LoVo (cell line): ENCODE measurements around the gene TEN1.

ENCODE experiments used
- DNase-seq: peaks from one replicate; pipeline ENCODE4 v3.0.0-alpha.2; 2016; ENCODE audit warnings: low spot score

TEN1 gene

DNA sequence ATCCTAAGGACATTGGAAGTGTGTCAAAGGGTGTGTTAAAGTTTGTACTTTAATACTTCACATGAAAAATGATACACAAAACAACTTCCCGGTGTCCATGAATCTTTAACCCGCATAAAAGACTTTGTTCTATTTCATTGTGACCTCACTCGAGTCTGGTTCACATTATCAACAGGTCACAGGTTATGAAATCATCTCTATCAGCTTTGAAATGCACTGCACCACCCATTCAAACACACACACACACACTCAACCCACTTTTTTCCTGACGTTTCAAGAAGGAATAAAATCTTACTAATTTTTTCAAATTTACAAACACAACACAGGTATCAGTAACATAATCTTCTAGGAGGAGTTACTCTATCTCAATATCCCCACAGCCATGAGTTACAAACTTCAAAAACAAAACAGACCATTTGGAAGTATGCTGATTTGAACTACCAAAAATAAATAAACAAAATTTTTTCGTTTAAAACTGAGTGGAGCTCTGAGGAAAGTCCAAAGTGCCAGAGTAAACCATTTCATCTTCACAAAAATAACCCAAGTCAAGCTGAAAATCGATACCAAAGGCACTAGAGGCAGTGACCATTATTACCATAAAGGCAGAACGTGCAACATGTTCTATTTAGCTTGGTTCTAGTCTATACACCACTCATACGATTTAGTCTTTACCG is 2.7 kb upstream of the TEN1 start:
- DNase-seq, result no peak

DNA sequence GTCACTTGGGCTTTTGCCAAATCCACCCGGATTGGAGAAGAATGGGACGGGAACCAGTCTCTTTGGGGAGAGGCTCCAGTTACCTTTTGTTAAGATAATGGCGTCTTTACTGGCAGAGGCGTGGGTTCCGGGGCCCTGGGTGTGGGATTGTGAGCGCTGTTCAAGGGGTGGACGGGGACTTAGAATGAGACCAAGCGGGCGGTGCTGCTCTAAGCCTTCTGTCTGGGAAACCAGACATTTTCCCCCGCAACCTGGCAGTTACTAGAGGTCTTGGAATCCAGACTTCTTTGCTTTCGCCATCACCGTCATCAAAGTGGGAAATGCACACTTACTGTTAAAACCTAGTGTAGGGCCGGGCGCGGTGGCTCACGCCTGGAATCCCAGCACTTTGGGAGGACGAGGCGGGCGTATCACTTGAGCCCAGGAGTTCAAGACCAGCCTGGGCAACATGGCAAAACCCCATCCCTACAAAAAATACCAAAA is 706 bp downstream of the TEN1 start:
- DNase-seq, result no peak

DNA sequence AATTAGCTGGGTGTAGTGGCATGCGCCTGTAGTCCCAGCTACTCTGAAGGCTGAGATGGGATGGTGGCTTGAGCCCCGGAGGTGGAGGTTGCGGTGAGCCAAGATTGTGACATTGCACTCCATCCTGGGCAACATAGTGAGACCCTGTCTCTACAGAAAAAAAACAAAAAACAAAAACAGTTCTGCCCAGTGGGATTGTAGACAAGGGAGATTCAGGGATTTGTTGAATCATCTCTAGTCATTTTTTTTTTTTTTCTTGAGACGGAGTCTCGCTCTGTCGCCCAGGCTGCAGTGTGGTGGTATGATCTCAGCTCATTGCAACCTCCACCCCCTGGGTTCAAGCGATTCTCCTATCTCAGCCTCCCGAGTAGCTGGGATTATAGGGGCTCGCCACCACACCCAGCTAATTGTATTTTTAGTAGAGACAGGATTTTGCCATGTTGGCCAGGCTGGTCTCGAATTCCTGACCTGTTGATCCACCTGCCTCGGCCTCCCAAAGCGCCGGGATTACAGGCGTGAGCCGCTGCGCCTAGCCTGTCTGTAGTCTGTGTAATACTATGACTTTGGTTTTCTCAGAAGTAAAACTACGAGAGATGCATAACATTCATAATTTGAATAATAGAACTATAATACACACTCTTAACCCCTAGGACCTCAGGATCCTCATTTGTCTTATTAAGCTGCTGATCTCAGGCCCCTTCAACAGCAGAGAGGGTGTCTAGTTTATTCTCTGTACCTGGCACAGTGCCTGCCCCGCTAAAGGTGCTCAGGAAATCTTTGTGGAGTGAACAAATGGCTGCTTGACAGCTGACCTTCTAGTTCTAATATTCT is 1.4 kb downstream of the TEN1 start:
- DNase-seq, result no peak

DNA sequence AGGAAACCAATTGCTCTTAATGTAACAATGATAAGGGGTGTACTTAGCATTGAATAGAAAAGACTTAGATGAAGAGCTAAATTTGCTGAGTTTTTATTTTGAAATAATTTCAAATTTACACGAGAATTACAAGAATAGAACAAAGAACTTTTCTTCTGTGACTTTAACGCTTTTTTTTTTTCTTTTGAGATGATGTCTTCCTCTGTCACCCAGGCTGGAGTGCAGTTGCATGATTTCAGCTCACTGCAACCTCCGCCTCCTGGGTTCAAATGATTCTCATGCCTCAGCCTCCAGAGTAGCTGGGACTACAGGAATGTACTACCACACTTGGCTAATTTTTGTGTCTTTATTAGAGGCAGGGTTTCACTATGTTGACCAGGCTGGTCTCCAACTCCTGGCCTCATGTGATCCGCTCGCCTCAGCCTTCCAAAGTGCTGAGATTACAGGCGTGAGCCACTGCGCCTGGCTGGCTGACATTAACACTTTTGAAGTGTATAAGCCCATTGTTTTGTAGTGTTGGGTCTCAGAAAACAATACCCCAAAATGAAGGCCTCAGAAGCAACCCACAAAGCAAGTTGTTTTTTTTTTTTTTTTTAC is 2.1 kb downstream of the TEN1 start:
- no peak for DNase-seq

DNA sequence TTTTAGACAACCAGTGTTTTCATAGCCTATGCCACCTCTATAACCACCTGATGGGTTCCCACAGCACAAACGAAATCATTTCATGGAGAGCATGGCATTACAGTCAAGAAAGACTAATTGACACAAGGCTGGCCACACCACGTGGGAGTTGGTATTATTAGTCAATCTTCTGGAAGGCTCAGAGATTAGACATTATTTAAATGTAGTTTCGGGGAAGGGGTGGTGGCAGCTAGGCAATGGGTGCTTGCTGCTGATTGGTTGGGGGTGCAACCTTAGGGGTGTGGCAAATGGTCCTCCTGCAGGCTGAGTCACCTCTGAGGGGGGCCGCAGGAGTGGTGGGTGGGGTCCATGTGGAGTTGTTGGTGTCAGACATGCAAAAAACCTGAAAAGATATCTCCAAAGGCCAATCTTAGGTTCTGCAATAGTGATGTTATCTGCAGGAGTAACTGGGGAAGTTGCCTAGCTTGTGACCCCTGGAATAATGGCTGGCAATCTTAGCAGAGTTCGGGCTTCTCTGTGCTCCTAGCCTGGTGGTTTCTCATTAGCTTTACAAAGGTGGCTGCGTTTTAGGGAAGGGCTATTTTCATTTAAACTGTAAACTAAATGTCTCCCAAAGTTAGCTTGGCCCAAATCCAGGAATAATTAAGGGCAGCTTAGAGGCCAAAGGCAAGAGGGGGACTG is 4.6 kb downstream of the TEN1 start:
- no peak for DNase-seq

DNA sequence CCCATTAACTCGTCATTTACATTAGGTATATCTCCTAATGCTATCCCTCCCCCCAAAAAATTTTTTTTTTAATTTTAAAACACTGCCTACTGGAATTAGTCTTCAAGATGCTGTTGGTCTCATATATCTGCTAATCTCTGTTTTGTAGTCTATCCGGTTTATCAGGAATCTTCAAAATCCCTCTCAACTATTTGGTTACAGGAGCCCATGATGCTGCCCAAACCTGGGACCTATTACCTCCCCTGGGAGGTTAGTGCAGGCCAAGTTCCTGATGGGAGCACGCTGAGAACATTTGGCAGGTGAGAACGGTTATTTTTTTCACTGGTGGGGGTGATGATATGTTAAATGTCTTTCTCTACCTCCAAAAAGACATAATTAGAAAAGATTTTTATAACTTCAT is 6.9 kb downstream of the TEN1 start:
- DNase-seq, result no peak

DNA sequence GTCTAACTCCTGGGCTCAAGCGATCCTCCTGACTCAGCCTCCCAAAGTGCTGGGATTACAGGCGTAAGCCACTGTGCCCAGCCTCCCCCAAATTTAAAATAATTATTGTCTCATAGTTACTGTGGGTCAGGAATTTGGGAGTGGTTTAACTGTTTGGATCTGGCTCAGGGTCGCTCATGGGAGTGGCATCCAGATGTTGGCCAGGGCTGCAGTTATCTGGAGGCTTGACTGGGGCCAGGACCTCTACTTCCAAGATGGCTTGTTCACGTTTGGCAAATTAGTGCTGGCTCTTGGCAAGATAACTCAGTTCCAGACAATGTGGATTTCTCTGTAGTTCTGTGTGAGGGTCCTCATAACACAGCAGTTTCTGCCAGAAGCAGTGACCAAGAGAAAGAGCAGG is 8.0 kb downstream of the TEN1 start:
- DNase-seq, result no peak

DNA sequence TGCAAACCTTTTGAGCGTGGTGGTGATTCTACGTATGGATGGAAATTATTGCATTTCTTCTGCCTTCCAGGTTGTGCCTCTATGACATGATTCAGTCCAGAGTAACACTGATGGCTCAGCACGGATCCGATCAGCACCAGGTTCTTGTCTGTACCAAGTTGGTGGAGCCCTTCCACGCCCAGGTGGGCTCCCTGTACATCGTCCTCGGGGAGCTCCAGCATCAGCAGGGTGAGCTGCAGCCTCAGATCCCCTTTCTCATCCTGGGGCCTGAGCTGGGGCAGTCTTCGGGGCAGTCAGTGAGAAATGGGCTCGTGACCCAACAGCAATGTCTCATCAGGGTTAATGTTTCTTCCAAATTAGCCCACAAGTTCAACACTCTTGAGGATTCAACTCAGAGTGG is 12.4 kb downstream of the TEN1 start:
- no peak for DNase-seq

DNA sequence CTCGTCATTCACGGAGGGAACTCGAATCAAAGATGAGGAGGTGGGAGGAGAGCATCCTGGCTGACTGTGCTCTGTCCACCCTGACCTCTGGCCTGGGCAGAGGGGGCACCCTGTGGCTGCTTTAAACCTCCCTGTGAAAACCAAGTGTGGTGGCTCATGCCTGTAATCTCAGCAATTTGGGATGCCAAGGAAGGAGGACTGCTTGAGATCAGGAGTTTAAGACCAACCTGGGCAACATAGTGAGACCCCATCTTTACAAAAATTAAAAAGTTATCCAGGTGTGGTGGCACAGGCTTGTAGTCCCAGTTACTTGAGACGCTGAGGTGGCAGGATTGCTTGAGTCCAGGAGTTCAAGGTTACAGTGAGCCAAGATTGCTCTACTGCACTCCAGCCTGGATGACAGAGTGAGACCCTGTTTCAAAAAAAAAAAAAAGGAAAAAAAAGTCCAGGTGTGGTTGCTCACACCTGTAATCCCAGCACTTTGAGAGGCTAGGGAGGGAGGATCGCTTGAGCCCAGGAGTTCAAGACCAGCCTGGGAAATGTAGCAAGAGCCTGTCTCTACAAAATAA is 15.8 kb downstream of the TEN1 start:
- DNase-seq, result no peak

DNA sequence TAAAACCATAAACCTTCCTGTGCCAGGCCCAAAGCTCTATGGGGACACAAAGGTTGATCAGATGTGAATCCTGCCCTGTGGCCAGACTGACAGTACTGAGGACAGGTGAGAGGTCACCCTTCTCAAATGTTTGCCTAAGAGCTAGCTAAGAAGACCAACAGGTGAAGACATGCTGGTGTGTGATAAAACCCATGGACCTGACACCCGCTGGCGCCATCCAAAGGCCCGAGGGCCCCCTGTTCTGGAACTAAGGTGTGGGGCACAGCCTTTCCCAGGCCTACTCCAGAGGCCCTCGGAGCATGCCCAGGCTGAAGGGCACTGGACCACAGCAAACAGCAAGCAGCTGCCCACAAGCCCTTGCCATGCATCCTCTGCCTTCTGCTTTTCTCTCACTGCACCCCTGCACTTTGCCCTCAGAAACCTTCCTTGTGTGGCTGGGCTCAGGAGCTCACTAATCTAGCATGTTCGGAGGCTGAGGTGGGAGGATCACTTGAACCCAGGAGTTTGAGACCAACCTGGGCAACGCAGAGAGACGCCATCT is 16.4 kb downstream of the TEN1 start:
- DNase-seq, result no peak

DNA sequence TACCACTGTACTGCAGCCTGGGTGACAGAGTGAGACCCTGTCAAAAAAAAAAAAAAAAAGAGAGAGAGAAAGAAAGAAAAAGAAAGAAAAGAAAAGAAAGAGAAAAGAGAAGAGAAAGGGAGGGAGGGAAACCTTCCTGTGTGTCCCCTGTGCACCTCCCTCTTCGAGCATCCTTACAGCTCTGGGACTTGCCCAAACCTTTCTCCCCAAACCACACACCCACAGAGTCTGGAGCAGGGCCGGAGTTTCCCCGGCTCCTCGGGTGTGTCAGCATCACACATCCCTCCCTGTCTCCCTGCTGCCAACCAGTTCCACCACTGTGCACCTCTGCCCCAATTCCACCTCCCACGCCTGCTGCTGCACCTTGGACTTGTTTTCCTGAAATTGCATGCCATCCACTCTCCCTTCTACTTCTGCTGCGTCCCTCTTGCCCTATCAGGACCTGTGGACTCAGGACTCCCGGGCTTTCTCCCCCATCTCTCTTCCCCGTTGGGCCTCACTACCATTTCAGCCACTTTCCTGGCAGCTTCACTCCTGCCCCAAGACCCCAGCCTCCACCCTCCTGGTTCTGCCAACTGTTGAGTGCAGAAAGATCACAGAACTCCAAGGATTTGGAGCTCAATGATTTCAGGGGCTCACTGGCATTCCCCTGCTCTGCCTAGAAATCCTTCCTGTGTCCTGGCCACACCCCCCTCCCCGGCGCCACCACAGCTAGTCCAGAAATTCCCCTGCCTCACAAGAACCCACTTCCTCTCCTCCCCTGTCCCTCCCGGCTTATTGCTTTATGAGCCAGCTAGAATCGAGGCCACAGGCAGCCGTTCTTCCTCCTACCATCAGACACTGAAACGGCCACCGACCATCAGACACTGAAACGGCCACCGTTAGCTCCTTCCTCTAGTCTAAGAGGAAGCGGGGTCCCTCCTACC is 17.9 kb downstream of the TEN1 start:
- peak; percentile 81 for DNase-seq

DNA sequence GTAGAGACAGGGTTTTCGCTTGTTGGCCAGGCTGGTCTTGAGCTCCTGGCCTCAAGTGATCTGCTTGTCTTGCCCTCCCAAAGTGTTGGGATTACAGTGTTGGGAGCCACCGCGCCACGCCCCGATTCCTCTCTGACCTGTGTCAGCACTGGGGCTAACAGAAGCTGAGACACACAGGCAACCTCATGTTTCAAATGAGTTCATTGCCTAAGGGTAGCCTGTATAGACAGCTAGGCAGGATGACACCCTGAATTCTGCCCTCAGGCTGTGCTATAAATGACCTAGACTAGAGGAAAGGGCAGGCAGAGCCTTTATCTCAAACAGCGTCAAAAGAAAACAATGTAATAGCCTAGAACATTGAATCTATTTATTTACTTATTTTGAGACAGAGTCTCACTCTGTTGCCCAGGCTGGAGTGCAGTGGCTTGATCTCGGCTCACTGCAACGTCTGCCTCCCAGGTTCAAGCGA is 19.3 kb downstream of the TEN1 start:
- DNase-seq, result peak; percentile 73

DNA sequence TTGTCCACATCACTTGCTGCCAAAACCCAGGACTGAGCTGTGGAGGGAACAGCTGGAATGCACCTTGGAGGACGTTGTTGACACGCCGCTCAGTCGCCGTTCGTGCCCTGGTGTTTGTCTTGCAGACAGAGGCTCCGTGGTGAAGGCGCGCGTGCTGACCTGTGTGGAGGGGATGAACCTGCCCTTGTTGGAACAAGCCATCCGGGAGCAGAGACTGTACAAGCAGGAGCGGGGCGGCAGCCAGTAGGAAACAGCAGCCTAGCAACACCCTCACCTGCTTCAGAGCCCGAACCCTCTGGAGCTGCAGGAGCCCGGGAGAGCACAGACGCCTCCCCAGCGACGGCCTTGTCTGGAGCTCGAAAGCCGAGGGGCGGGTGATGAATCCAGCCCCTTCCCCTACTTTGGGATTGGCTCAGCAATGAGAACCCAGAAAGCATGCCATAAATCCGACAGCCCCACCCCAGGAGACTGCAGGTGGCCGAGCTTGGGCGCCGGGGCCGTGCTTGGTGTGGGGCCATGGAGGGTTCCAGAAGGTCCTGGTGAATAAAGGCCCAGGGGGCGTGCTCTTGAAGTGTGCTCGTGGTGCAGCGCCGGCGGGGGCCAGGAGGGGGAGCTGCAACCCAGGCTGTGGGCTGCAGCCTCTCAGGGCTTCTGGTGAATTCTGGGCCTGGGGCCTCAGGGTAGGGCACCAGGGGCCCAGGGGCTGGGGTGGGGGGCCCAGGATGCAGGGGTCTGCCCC is 21.1 kb downstream of the TEN1 start:
- DNase-seq, result peak; percentile 49

DNA sequence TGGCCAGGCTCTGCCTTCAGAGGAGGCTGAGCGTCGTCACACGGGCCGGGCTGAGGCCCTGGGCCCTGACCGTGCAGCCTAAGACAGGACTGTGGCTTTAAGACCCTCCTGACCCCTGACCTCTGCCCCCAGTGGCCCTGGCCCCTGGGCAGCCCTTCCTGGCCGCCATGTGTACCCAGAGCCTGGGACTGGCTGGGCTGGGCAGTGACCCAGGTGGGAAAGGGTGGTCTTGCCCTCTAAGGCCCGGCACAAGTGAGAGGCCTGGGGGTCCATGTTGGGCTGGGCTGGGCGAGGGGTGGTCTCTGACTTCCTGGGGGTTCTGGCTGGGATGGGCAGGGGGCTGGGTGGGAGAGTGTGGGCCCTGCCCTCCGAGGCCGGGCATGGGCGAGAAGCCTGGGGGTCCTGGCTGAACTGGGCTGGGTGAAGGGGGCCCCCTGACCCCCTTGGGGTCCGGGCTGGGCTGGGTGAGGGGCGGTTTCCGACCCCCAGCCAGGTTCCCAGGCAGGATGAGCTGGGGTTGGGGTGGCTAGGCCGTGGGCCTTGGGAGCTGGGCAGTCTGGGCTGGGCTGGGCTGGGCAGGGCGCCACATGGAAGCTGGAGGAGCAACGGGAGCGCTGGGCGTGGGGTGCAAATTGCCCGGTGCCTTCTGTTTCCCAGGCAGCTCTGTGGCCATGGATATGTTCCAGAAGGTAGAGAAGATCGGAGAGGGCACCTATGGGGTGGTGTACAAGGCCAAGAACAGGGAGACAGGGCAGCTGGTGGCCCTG is 21.9 kb downstream of the TEN1 start, which contains the start of gene CDK3:
Gene CDK3, plus strand, starts transcription at position 101 of the 767 bp plus-strand sequence. Its CDS starts 571 bp downstream, at position 672.
- DNase-seq, result no peak

DNA sequence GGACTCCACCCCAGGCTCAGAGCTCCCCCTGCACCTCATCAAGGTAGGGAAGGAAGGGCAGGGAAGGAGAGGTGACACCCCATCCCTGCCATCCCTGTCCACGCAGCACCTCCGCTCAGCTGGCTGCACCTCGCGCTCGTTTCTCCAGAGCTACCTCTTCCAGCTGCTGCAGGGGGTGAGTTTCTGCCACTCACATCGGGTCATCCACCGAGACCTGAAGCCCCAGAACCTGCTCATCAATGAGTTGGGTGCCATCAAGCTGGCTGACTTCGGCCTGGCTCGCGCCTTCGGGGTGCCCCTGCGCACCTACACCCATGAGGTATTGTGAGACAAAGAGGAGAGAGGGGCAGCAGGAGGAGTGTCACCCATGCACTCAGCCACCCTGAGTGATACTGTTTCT is 23.1 kb downstream of the TEN1 start:
- DNase-seq, result no peak

DNA sequence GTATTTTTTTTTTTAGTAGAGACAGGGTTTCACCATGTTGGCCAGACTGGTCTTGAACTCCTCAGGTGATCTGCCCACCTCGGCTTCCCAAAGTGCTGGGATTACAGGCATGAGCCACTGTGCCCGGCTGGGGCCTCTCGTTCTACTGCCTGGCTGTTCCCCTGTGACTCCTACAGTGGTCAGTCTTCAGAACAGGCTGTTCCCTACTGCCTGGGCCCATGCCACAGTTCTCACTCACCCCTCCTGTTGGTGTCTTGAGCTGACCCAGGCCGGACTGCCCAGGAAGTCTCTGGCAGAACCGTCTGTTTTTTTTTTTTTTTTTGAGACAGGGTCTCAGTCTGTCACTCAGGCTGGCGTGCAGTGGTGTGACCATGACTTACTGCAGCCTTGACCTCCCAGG is 24.9 kb downstream of the TEN1 start:
- DNase-seq, result no peak

DNA sequence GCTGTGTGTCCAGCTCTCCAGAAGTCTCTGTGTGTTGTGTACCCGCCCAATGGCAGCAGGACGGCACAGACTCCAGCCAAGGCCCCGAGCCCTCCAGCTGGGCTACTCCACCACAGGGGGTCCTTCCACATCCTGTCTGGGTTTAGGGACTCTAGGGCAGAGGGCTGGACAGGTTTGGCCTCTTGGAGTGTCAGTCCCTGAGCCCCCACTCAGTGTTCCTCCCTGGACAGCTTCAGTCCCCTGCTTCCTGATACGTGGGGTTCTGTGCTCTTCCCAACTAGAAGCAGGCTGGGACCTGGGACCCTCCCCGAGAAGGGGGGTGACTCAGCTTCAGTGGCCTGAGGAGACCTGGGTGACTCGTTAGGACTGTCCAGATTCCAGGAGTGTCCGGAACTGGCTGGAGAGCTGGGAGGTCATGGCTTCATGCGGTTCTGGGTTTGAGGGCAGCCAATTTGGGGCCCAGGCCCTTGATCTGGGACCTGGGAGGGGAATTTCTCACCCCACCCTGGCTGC is 25.8 kb downstream of the TEN1 start:
- DNase-seq, result no peak

DNA sequence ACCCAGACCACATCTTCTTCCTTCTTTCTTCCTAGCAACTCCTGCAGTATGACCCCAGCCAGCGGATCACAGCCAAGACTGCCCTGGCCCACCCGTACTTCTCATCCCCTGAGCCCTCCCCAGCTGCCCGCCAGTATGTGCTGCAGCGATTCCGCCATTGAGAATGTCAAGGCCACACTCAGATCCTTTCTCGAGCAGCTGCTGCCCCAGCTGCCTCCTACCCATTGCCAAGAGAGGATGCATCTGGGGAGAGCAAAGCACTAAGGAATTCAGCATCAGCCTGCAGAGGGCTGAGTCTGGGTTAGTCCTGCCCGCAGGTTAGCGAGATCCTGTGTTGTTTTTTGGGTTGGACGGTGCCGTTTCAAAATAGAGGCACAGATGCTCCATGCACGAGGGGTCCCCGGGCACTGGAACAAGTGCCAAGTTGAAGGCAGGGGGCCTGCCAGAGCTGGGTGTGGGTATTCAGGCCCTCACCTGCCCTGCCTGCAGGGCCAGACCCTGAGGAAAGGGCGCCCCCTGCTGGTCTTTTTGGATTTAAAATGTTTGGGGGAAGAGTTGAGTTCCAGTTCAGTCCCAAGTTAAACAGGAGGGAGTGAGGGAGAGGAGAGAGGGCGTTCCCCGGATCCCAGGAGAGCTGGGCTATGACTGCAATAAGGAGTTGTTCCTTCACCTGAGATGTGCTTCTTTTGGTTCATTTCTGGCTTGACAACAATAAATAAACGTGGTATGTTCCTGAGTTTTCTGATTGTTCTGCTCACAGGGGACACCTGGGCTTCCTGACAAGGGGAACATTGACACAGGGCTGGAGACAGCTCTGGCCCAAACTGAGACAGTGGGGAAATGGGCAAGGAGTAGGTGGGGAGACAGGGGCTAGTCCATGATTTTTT is 26.5 kb downstream of the TEN1 start:
- DNase-seq, result peak; percentile 47
